Naive thymus-derived CD8-positive, alpha-beta T cell (primary cell): ENCODE results near the gene POLR3A. TPM values are rescaled to one million over a fixed set of nuclear protein-coding genes. Genes with fewer than 3 reads are reported as not detected.

ENCODE experiments used
- ATAC-seq, 2 donors: fragments of 150-1000 bp; cut with Tn5 transposase in 1 of 2; sonication (Bioruptor Pico), chemical (Tn5 transposase) in 1 of 2; 1 replicate in 1 of 2; 2 replicates in 1 of 2; pipeline ENCODE4 v1.10.0; 2021; ENCODE audit warnings: mild to moderate bottlenecking in 2 of 2, moderate library complexity in 2 of 2
- POLR2A ChIA-PET: fragments of 350-600 bp; sonication (Branson Sonifier 250); formaldehyde crosslinking; loops from one replicate; lab custom pipeline; 2021; ENCODE audit warnings: antibody characterized with exemption; lab: Charles Lee
- DNase-seq, 10 donors: peaks; one replicate each; pipeline versions ENCODE4 v3.0.0 to v3.0.0-alpha.2; 2020 to 2022
- H3K27ac Mint-ChIP-seq, 10 donors: one replicate each; pipeline ENCODE4 v1.8.0; 2020 to 2022; ENCODE audit warnings: mild to moderate bottlenecking in 10 of 10, mixed read lengths in 10 of 10, moderate library complexity in 4 of 10, inconsistent platforms in 1 of 10
- H3K27me3 Mint-ChIP-seq, 5 donors: one replicate each; pipeline ENCODE4 v1.8.0; 2021 to 2022; ENCODE audit warnings: mixed read lengths in 5 of 5
- H3K36me3 Mint-ChIP-seq, 3 donors: one replicate each; pipeline ENCODE4 v1.8.0; 2020 to 2022; ENCODE audit warnings: mixed read lengths in 3 of 3, mild to moderate bottlenecking in 2 of 3, inconsistent platforms in 1 of 3
- H3K4me1 Mint-ChIP-seq, 4 donors: one replicate each; pipeline ENCODE4 v1.8.0; 2021 to 2022; ENCODE audit warnings: mixed read lengths in 4 of 4
- H3K4me3 Mint-ChIP-seq, 10 donors: one replicate each; pipeline ENCODE4 v1.8.0; 2020 to 2022; ENCODE audit warnings: mild to moderate bottlenecking in 10 of 10, mixed read lengths in 10 of 10, moderate library complexity in 6 of 10, inconsistent platforms in 1 of 10
- H3K9me3 Mint-ChIP-seq, 9 donors: one replicate each; pipeline ENCODE4 v1.8.0; 2020 to 2022; ENCODE audit warnings: mixed read lengths in 9 of 9, mild to moderate bottlenecking in 3 of 9, inconsistent platforms in 1 of 9, moderate library complexity in 1 of 9
- polyA plus RNA-seq, 3 donors: library from polyadenylated mRNA; unstranded; fragments of 300-500 nt; fragmentation: Illumina TruSeq; gene quantifications; one replicate each; pipeline ENCODE4 v1.2.3, GENCODE V29; 2021
- total RNA-seq, 8 experiments: library from RNA in 2 of 8; stranded (reverse) in 2 of 8; gene quantifications; one replicate each; pipeline ENCODE4 v1.2.3 and lab custom pipeline; 2021 to 2026

POLR3A gene
- total and polyA plus RNA-seq, 5 experiments from 2014 or later: 7.3 to 18.1 (median 10.3) TPM

DNA sequence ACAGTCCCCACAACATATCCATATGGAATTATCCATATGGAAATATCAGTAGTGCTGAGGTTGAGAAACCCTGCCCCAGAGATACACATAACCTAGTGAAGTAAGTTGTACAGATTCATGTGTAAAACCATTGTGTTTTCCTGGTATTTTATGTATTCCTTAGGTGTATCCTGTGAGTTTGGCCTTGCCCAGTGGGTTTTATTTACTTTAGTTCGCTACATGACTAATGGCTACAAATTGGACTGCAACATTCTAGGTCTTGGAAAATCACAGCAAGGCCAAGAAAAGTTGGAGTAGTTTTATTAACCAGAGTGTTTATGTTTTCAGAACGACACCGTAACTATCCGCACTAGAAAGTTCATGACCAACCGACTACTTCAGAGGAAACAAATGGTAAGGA is 5.7 kb upstream of the POLR3A start:
- Mint-ChIP-seq H3K27ac (peak overlapping the region; percentile 74 to 96 (median 94)), H3K9me3 (no peaks in the 10 kb centered on the region), H3K4me1 (peaks cover 19 to 67% (median 57%) of the 10 kb centered on the region in 4 donors), H3K4me3 (peak overlapping the region; percentile 86 to 98 (median 94)), H3K27me3 (no peaks in the 10 kb centered on the region), H3K36me3 (peaks cover 4 to 54% (median 24%) of the 10 kb centered on the region in 3 donors)
- POLR2A ChIA-PET: no interaction called here
- ATAC-seq (no peak), DNase-seq (no peak)

- POLR2A ChIA-PET: interaction anchor here (0.6 to 1.4 kb wide), 8 partner anchors 10 to 1288 kb away, joined by 3 to 4 read pairs (median 4); no protein-coding TSS in a partner anchor
- Mint-ChIP-seq H3K9me3 (peaks cover 0 to 4% (median 0%) of the 10 kb centered on the region in 9 donors), H3K4me1 (peaks cover 25 to 67% (median 57%) of the 10 kb centered on the region in 4 donors), H3K36me3 (peaks cover 8 to 42% (median 21%) of the 10 kb centered on the region in 3 donors), H3K27ac (peak within 1 kb of the TSS; percentile 86 to 96 (median 94)), H3K4me3 (peak within 1 kb of the TSS; percentile 86 to 98 (median 94)), H3K27me3 (peaks cover 0 to 4% (median 0%) of the 10 kb centered on the region in 5 donors)
- peak; percentile 82 to 88 for ATAC-seq
- peak; percentile 88 to 97 (median 93) for DNase-seq
Observed at GRCh38 chr10:78033637-78034470, 4.5 kb upstream of the POLR3A start, which contains the start of gene RPS24. RPS24 (plus strand) TSS chr10:78033863; CDS start chr10:78033902, 39 bp downstream.

DNA sequence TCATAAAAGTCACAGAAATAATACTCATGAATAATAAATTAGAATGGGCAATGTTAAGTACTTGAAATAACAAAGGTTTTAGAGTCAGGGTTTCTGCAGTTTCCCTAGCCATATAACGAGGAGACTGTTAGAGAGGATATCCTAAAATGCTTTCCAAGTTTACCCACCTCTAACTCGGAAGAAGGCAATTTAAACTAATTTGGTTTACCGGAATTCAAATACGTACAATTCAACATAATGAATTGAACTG is 4.0 kb upstream of the POLR3A start:
- Mint-ChIP-seq H3K4me1 (peaks cover 26 to 68% (median 58%) of the 10 kb centered on the region in 4 donors), H3K36me3 (peaks cover 8 to 38% (median 21%) of the 10 kb centered on the region in 3 donors), H3K9me3 (peaks cover 0 to 4% (median 0%) of the 10 kb centered on the region in 9 donors), H3K4me3 (peak overlapping the region; percentile 86 to 98 (median 94)), H3K27ac (peak overlapping the region; percentile 86 to 96 (median 94)), H3K27me3 (peaks cover 0 to 4% (median 0%) of the 10 kb centered on the region in 5 donors)
- POLR2A ChIA-PET: interaction anchor here (0.6 to 1.4 kb wide), 4 partner anchors 12 to 806 kb away, joined by 3 to 4 read pairs (median 3); no protein-coding TSS in a partner anchor
- ATAC-seq (no peak), DNase-seq (no peak)

DNA sequence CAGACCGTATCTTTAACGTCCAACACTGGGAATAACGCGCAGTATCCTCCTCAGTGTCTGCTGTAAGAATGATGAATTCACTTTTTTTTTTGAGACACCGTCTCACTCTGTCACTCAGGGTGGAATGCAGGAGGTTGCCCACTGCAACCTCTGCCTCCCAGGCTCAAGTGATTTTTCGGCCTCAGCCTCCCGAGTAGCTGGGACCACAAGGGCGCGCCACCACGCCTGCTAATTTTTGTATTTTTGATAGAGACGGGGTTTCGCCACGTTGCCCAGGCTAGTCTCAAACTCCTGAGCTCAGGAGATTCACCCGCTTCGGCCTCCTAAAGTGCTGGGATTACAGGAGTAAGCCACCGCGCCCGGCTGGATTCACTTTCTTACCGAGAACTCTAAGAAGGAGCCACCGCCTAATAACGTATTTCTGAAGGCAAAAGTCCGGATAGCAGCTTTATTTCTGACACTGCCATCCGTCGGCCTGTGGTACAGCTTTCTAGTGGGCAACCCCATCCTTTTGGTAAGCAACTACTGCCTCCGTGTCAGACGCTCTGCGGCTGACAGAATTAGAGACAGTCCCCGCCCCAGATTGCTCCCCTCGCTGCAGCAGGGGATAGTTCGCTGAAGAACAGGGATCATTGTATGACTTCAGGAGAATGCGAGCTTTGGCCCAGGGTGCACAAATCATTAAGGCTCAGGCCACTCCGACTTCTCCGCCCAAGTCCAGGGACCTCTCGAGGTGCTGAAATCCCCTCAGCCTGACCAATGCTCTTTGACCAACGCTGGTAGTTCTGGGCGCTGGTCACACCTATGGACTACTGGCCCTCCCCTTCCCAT is 662 bp downstream of the POLR3A start:
- peak overlapping the region; percentile 96 to 100 (median 99) for H3K4me3 Mint-ChIP-seq
- POLR2A ChIA-PET: no interaction called here
- H3K27me3 Mint-ChIP-seq: peaks cover 0 to 4% (median 0%) of the 10 kb centered on the region in 5 donors
- peaks cover 4 to 32% (median 19%) of the 10 kb centered on the region in 3 donors for H3K36me3 Mint-ChIP-seq
- H3K9me3 Mint-ChIP-seq: peaks cover 0 to 4% (median 0%) of the 10 kb centered on the region in 9 donors
- DNase-seq: peak in 8 of 10 donors; percentile 4 to 35 (median 22)
- peaks cover 23 to 44% (median 35%) of the 10 kb centered on the region in 4 donors for H3K4me1 Mint-ChIP-seq
- peak overlapping the region; percentile 93 to 99 (median 97) for H3K27ac Mint-ChIP-seq
- no peak for ATAC-seq

DNA sequence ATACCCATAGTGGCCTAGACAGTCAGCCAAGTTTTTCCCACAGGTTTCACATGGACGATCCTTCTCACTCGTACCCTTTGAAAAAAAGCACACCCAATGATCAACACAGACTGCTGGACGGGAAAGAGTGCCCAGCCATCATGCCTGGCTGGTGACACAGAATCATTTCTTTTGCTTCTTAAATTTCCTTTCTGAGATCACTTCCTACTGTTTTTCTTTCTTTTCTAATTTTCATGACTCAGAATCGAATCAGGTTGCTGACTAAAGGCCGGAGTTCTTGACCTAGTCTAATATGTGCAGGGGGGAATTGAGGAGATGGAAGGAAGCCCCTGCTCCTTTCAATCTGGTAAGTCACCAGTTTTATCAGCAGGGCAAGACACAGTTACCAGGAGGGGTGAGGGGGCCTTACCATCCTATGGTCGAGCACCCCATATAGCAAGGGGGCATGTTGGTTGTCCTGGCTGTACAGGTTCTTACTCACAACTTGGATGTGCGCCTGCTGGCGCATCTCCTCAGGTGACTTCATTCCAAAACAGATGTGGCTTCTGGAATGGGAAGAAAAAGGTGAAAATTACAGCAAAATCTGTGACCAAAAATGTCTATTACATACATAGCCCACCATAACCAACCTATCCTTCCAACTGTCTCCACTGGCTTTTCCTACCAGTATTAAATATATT is 3.5 kb downstream of the POLR3A start:
- Mint-ChIP-seq H3K4me3 (peak overlapping the region in 1 of 10 donors; percentile 68), H3K9me3 (peaks cover 0 to 4% (median 0%) of the 10 kb centered on the region in 9 donors), H3K4me1 (peaks cover 23 to 40% (median 32%) of the 10 kb centered on the region in 4 donors), H3K36me3 (peaks cover 4 to 61% (median 37%) of the 10 kb centered on the region in 3 donors), H3K27ac (peak overlapping the region in 2 of 10 donors; percentile 22 to 58), H3K27me3 (peaks cover 0 to 4% (median 0%) of the 10 kb centered on the region in 5 donors)
- DNase-seq: no peak
- POLR2A ChIA-PET: no interaction called here
- no peak for ATAC-seq

DNA sequence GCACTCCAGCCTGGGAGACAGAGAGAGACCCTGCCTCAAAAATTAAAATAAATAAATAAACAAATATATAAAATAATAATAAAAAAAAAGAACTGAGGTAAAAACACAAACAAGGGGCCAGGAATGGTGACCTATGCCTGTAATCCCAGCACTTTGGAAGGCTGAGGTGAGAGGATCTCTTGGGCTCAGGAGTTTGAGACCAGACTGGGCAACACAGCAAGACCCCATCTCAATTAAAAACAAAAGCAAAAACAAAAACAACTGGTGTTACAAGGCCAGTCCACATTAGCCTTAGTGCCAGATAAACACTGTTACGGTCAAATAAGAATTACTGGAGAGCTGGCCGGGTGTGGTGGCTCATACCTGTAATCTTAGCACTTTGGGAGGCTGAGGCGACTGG is 5.6 kb downstream of the POLR3A start:
- no peak for ATAC-seq
- DNase-seq: no peak
- POLR2A ChIA-PET: no interaction called here
- Mint-ChIP-seq H3K9me3 (no peaks in the 10 kb centered on the region), H3K27me3 (no peaks in the 10 kb centered on the region), H3K36me3 (peaks cover 0 to 81% (median 47%) of the 10 kb centered on the region in 3 donors), H3K27ac (no peak overlapping the region), H3K4me3 (no peak overlapping the region), H3K4me1 (peaks cover 15 to 26% (median 20%) of the 10 kb centered on the region in 4 donors)

DNA sequence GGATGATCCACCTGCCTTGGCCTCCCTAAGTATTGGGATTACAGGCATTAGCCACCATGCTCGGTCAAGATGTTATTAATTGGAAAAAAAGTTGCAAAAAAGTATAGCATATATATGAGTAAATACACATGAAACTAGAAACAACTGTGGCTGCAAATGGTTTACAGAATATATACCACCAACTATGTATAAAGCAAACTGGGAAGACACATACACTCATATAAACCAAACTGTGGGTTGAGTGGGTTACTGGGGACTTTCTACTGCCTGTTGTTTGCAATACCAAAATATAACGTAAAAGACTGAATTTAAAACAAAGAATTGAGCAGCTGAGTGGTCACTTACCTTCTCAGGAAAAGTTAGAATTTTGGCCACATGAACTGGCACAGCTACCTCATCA is 8.1 kb downstream of the POLR3A start:
- H3K9me3 Mint-ChIP-seq: no peaks in the 10 kb centered on the region
- no peak for DNase-seq

DNA sequence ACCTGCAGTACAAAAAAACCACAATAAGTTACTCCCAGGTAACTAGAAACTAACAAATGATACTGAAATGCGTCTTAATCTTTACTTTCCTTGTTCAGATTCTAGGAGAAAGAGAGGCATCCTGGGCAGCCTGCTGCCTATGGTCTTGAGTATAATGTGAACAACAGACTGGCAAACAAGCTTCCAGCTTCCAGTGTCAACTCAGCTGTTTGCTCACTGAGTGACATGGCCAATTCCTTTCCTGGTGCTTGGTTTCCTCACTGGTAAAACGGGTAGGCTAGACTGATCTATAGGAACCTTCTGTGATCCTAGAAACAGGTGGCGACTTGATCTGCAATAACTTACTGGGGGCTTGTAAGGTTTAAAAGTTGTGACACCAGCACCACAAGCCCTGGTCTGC is 10.1 kb downstream of the POLR3A start:
- no peak for ATAC-seq
- Mint-ChIP-seq H3K4me1 (no peaks in the 10 kb centered on the region), H3K27ac (peak overlapping the region in 1 of 10 donors; percentile 68), H3K9me3 (no peaks in the 10 kb centered on the region), H3K27me3 (no peaks in the 10 kb centered on the region), H3K4me3 (no peak overlapping the region), H3K36me3 (peaks cover 0 to 99% (median 45%) of the 10 kb centered on the region in 3 donors)
- DNase-seq: no peak
- POLR2A ChIA-PET: no interaction called here

More for the DNA sequence above, 8.1 kb downstream of the POLR3A start:
- no peaks in the 10 kb centered on the region for H3K27me3 Mint-ChIP-seq
- no peak overlapping the region for H3K4me3 Mint-ChIP-seq
- peak overlapping the region in 1 of 10 donors; percentile 44 for H3K27ac Mint-ChIP-seq
- ATAC-seq: no peak
- peaks cover 0 to under 1% (median under 1%) of the 10 kb centered on the region in 4 donors for H3K4me1 Mint-ChIP-seq
- POLR2A ChIA-PET: no interaction called here
- peaks cover 0 to 98% (median 56%) of the 10 kb centered on the region in 3 donors for H3K36me3 Mint-ChIP-seq

- DNase-seq (no peak), ATAC-seq (no peak)
- Mint-ChIP-seq H3K4me1 (no peaks in the 10 kb centered on the region), H3K4me3 (no peak overlapping the region), H3K9me3 (no peaks in the 10 kb centered on the region), H3K27ac (peak overlapping the region in 1 of 10 donors; percentile 57), H3K36me3 (peaks cover 0 to 99% (median 47%) of the 10 kb centered on the region in 3 donors), H3K27me3 (no peaks in the 10 kb centered on the region)
- POLR2A ChIA-PET: interaction anchor here (1.2 kb wide), 1 partner anchor 9 kb away, joined by 3 read pairs; no protein-coding TSS in a partner anchor
Observed at GRCh38 chr10:78017856-78018255, 11.5 kb downstream of the POLR3A start.

DNA sequence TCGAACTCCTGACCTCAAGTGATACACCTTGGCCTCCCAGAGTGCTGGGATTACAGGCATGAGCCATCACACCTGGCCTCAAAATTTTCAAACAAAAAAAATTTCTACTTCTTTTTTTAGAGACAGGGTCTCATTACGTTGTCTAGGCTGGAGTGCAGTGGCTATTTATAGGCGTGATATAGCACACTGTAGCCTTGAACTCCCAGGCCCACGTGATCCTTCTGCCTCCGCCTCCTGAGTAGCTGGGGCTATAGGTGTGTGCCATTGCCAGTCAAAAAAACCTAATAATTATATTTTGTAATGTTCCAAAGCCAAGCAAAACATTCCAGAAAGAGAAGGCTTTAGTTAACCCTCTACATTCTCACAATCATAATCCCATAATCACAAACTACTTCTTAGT is 13.8 kb downstream of the POLR3A start:
- no peaks in the 10 kb centered on the region for H3K9me3 Mint-ChIP-seq
- POLR2A ChIA-PET: no interaction called here
- DNase-seq: no peak
- peaks cover 0 to 99% (median 30%) of the 10 kb centered on the region in 3 donors for H3K36me3 Mint-ChIP-seq
- H3K27ac Mint-ChIP-seq: no peak overlapping the region
- H3K4me3 Mint-ChIP-seq: no peak overlapping the region
- no peaks in the 10 kb centered on the region for H3K4me1 Mint-ChIP-seq
- no peak for ATAC-seq
- no peaks in the 10 kb centered on the region for H3K27me3 Mint-ChIP-seq

GRCh38 chr10:78013564-78013963 is 15.8 kb downstream of the POLR3A start:
- no peak overlapping the region for H3K4me3 Mint-ChIP-seq
- H3K27me3 Mint-ChIP-seq: no peaks in the 10 kb centered on the region
- H3K27ac Mint-ChIP-seq: no peak overlapping the region
- peaks cover 0 to 99% (median 30%) of the 10 kb centered on the region in 3 donors for H3K36me3 Mint-ChIP-seq
- DNase-seq (no peak), ATAC-seq (no peak)
- POLR2A ChIA-PET: no interaction called here
- no peaks in the 10 kb centered on the region for H3K4me1 Mint-ChIP-seq
- H3K9me3 Mint-ChIP-seq: no peaks in the 10 kb centered on the region

DNA sequence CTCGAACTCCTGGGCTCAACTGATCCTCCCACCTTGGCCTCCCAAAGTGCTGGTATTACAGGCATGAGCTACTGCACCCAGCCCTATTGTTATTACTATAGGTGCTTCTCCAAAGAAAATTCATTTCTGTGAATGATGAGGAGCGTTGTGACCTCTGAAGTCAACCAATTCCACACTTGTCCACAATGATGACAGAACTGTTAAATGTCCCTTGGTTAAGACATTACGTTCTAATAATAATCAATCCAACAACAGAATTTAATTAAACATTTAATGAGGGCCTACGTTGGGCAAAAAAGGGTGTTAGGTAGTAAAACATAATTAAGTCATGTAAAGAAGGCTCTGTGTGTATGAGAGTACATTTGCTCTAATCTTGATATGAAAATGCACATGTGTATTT is 18.2 kb downstream of the POLR3A start:
- DNase-seq (no peak), ATAC-seq (no peak)
- Mint-ChIP-seq H3K9me3 (no peaks in the 10 kb centered on the region), H3K36me3 (peaks cover 0 to 99% (median 30%) of the 10 kb centered on the region in 3 donors), H3K4me1 (no peaks in the 10 kb centered on the region), H3K4me3 (no peak overlapping the region), H3K27me3 (no peaks in the 10 kb centered on the region), H3K27ac (no peak overlapping the region)
- POLR2A ChIA-PET: no interaction called here
